ENCODE data around the gene FCSK. TPM values are rescaled to one million over a fixed set of nuclear protein-coding genes. Genes with fewer than 3 reads are reported as not detected.
"Not testable (repeated sequence)": the region's sequence is repeated elsewhere in the genome, so short reads cannot be mapped to it uniquely, and the experiment has no call there.

FCSK gene
- total RNA-seq, 2 experiments from 2014 or later, result 13.1 to 14.0 TPM

GRCh38 chr16:70444249-70445063, 9.9 kb upstream of the FCSK start:
- no peak overlapping the region for H3K27ac Mint-ChIP-seq
- H3K27me3 Mint-ChIP-seq, result no peaks in the 10 kb centered on the region
- ChIA-PET POLR2A (no interaction called here), CTCF (interaction anchor here (1.1 kb wide), 1 partner anchor 9 kb away, joined by 4 read pairs; no protein-coding TSS in a partner anchor)
- DNase-seq, result no peak
- H3K4me1 Mint-ChIP-seq (ENCODE audit: low read depth), result peaks cover 2% of the 10 kb centered on the region
- no peaks in the 10 kb centered on the region for H3K36me3 Mint-ChIP-seq
- H3K4me3 Mint-ChIP-seq, result no peak overlapping the region
- intact Hi-C loops (cut with micrococcal nuclease), result no loop called here
- H3K9me3 Mint-ChIP-seq, result no peaks in the 10 kb centered on the region

- intact Hi-C loops (cut with micrococcal nuclease), result no loop called here
These were observed 6.3 kb upstream of the FCSK start for GRCh38 chr16:70448075-70448474.

GRCh38 chr16:70450142-70451003, 4.0 kb upstream of the FCSK start:
- intact Hi-C loops (cut with micrococcal nuclease); CTCF ChIA-PET; H3K27me3 Mint-ChIP-seq; DNase-seq; H3K36me3 Mint-ChIP-seq; H3K4me1 Mint-ChIP-seq (ENCODE audit: low read depth); H3K4me3 Mint-ChIP-seq; H3K9me3 Mint-ChIP-seq; POLR2A ChIA-PET; H3K27ac Mint-ChIP-seq: not testable (repeated sequence)

More at GRCh38 chr16:70448075-70448474, 6.3 kb upstream of the FCSK start:
- H3K27ac Mint-ChIP-seq, result no peak overlapping the region
- no peaks in the 10 kb centered on the region for H3K27me3 Mint-ChIP-seq
- DNase-seq, result no peak
- H3K4me3 Mint-ChIP-seq, result no peak overlapping the region
- H3K9me3 Mint-ChIP-seq, result no peaks in the 10 kb centered on the region
- H3K36me3 Mint-ChIP-seq, result no peaks in the 10 kb centered on the region
- CTCF ChIA-PET, result no interaction called here
- H3K4me1 Mint-ChIP-seq (ENCODE audit: low read depth), result no peaks in the 10 kb centered on the region
- POLR2A ChIA-PET, result no interaction called here

GRCh38 chr16:70451004-70451340, 3.4 kb upstream of the FCSK start:
- H3K9me3 Mint-ChIP-seq; H3K36me3 Mint-ChIP-seq; H3K27ac Mint-ChIP-seq; H3K27me3 Mint-ChIP-seq; H3K4me3 Mint-ChIP-seq; POLR2A ChIA-PET; intact Hi-C loops (cut with micrococcal nuclease); H3K4me1 Mint-ChIP-seq (ENCODE audit: low read depth); DNase-seq; CTCF ChIA-PET: not testable (repeated sequence)

- CTCF ChIA-PET, result interaction anchor here (0.6 to 2.6 kb wide), 8 partner anchors 10 to 167 kb away, joined by 3 to 7 read pairs (median 4); partner anchors contain the start of gene ST3GAL2
- Mint-ChIP-seq H3K4me1 (ENCODE audit: low read depth) (peaks cover 12% of the 10 kb centered on the region), H3K36me3 (no peaks in the 10 kb centered on the region), H3K9me3 (no peaks in the 10 kb centered on the region), H3K27me3 (no peaks in the 10 kb centered on the region), H3K4me3 (peak overlapping the region; percentile 85), H3K27ac (peak overlapping the region; percentile 67)
- POLR2A ChIA-PET, result interaction anchor here (0.6 to 3.7 kb wide), 6 partner anchors 13 to 1285 kb away, joined by 3 to 11 read pairs (median 4); partner anchors contain the start of gene ST3GAL2
- intact Hi-C loops (cut with micrococcal nuclease), result no loop called here
- no peak for DNase-seq
These were observed 1.1 kb upstream of the FCSK start for GRCh38 chr16:70453117-70453891.

- intact Hi-C loops (cut with micrococcal nuclease), result loop anchor here (1.0 to 2.0 kb wide), 5 partner anchors 15 to 73 kb away; partner anchors contain the start of genes COG4, SF3B3 and ST3GAL2
- H3K9me3 Mint-ChIP-seq, result no peaks in the 10 kb centered on the region
- peak overlapping the region; percentile 85 for H3K4me3 Mint-ChIP-seq
- peaks cover 12% of the 10 kb centered on the region for H3K4me1 Mint-ChIP-seq (ENCODE audit: low read depth)
- no peaks in the 10 kb centered on the region for H3K27me3 Mint-ChIP-seq
- DNase-seq, result no peak
- peak overlapping the region; percentile 67 for H3K27ac Mint-ChIP-seq
- no peaks in the 10 kb centered on the region for H3K36me3 Mint-ChIP-seq
- ChIA-PET CTCF (interaction anchor here (0.6 to 2.6 kb wide), 8 partner anchors 10 to 168 kb away, joined by 3 to 7 read pairs (median 4); partner anchors contain the start of gene ST3GAL2), POLR2A (interaction anchor here (0.6 to 3.7 kb wide), 5 partner anchors 14 to 1285 kb away, joined by 4 to 11 read pairs (median 4); partner anchors contain the start of gene ST3GAL2)
These were observed 538 bp upstream of the FCSK start for GRCh38 chr16:70453892-70454221.

- Mint-ChIP-seq H3K36me3 (no peaks in the 10 kb centered on the region), H3K4me3 (no peak overlapping the region), H3K27ac (no peak overlapping the region), H3K4me1 (ENCODE audit: low read depth) (peaks cover 12% of the 10 kb centered on the region), H3K9me3 (no peaks in the 10 kb centered on the region), H3K27me3 (no peaks in the 10 kb centered on the region)
- ChIA-PET CTCF (interaction anchor here (1.0 kb wide), 2 partner anchors 61 to 64 kb away, joined by 4 read pairs; no protein-coding TSS in a partner anchor), POLR2A (interaction anchor here (0.7 kb wide), 1 partner anchor 15 kb away, joined by 4 read pairs; no protein-coding TSS in a partner anchor)
- intact Hi-C loops (cut with micrococcal nuclease), result loop anchor here (2.0 kb wide), 1 partner anchor 67 kb away; the partner anchor contains the start of genes COG4 and SF3B3
- DNase-seq, result no peak
These were observed 1.5 kb downstream of the FCSK start for GRCh38 chr16:70455910-70456309.

- POLR2A ChIA-PET, result no interaction called here
These were observed 3.2 kb downstream of the FCSK start for GRCh38 chr16:70457446-70458166.

GRCh38 chr16:70460737-70461261, 6.4 kb downstream of the FCSK start:
- Mint-ChIP-seq H3K36me3 (no peaks in the 10 kb centered on the region), H3K4me1 (ENCODE audit: low read depth) (peaks cover 5% of the 10 kb centered on the region), H3K27me3 (no peaks in the 10 kb centered on the region), H3K9me3 (no peaks in the 10 kb centered on the region), H3K27ac (no peak overlapping the region), H3K4me3 (no peak overlapping the region)
- intact Hi-C loops (cut with micrococcal nuclease), result no loop called here
- CTCF ChIA-PET, result interaction anchor here (1.4 kb wide), 1 partner anchor 193 kb away, joined by 3 read pairs; no protein-coding TSS in a partner anchor
- POLR2A ChIA-PET, result no interaction called here
- DNase-seq, result no peak

More at GRCh38 chr16:70457446-70458166, 3.2 kb downstream of the FCSK start:
- H3K27me3 Mint-ChIP-seq, result no peaks in the 10 kb centered on the region
- DNase-seq, result no peak
- no peaks in the 10 kb centered on the region for H3K36me3 Mint-ChIP-seq
- H3K4me1 Mint-ChIP-seq (ENCODE audit: low read depth), result peaks cover 12% of the 10 kb centered on the region
- H3K4me3 Mint-ChIP-seq, result no peak overlapping the region
- CTCF ChIA-PET, result no interaction called here
- no peaks in the 10 kb centered on the region for H3K9me3 Mint-ChIP-seq
- no peak overlapping the region for H3K27ac Mint-ChIP-seq
- intact Hi-C loops (cut with micrococcal nuclease), result no loop called here

GRCh38 chr16:70463235-70463634, 8.8 kb downstream of the FCSK start:
- intact Hi-C loops (cut with micrococcal nuclease), result no loop called here
- Mint-ChIP-seq H3K4me3 (no peak overlapping the region), H3K36me3 (no peaks in the 10 kb centered on the region), H3K4me1 (ENCODE audit: low read depth) (no peaks in the 10 kb centered on the region), H3K27ac (no peak overlapping the region), H3K27me3 (no peaks in the 10 kb centered on the region), H3K9me3 (no peaks in the 10 kb centered on the region)
- POLR2A ChIA-PET, result no interaction called here
- CTCF ChIA-PET, result no interaction called here
- no peak for DNase-seq
